Colonic mucosa (tissue), 4 donors: ENCODE results near the gene SYNE4. TPM values are rescaled to one million over a fixed set of nuclear protein-coding genes. Genes with fewer than 3 reads are reported as not detected.

Experiments used
- DNase-seq: peaks from one replicate; pipeline ENCODE4 v3.0.0-alpha.2; 2020
- H3K27ac ChIP-seq: fragments of 200-600 bp; one replicate; pipeline ENCODE4 v1.8.0; 2021
- H3K27me3 ChIP-seq: fragments of 200-600 bp; one replicate; pipeline ENCODE4 v1.8.0; 2021
- H3K36me3 ChIP-seq: fragments of 200-600 bp; one replicate; pipeline ENCODE4 v1.8.0; 2021
- H3K4me1 ChIP-seq: fragments of 200-600 bp; one replicate; pipeline ENCODE4 v1.8.0; 2021; ENCODE audit warnings: mild to moderate bottlenecking
- H3K4me3 ChIP-seq: fragments of 200-600 bp; one replicate; pipeline ENCODE4 v1.8.0; 2021
- H3K9ac ChIP-seq, 2 donors: one replicate each; pipeline ENCODE4 v1.7.0; 2013; ENCODE audit warnings: control low read depth in 2 of 2, low read depth in 2 of 2, low read length in 2 of 2
- H3K9me3 ChIP-seq: fragments of 200-600 bp; one replicate; pipeline ENCODE4 v1.8.0; 2021
- CTCF ChIP-seq: fragments of 200-600 bp; IDR thresholded peaks from one replicate; pipeline ENCODE4 v1.8.0; 2022; ENCODE audit warnings: antibody characterized with exemption, mild to moderate bottlenecking
- intact Hi-C: fragments of 100-400 bp; cut with DNase I; formaldehyde crosslinking; loops from one replicate; pipeline ENCODE4 v1.14.1; 2022
- total RNA-seq, 2 donors: library from RNA; stranded (reverse); fragmentation: NEBNext Ultra II Directional in 1 of 2; extraction: Animal tissue kit (Norgen Biotek cat#: 25700) in 1 of 2; gene quantifications; one replicate each; pipeline ENCODE4 v1.2.1, GENCODE V29; 2021
- donor health status: healthy.
- donor health status: DM: no; HTN: no; CAD: no.
- donor health status: DM: no; HTN: no; CAD: no.

SYNE4 gene
- total RNA-seq, 2 donors from 2014 or later, result 9.3 to 10.1 TPM

DNA sequence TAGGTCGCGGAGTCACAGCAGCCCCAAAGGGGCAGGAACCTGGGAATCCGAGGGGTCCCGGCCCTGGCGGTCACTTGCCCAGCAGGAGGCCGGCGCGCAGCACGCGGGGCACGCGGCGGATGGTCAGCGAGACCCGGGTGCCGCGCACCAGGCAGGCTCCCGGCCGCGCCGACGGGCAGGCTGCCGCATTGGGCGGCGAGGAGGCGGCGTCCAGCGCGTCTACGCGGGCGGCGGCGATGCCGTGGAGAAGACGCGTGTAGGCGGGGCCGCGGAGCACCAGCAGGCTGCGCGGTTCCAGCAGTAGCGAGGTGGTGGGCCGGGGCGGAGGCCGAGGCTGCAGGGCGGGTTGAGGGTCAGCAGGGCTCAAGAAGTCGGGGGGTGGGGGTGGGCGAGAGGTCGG, 607 bp upstream of the SYNE4 start:
- Histone ChIP-seq H3K4me1 (no peaks in the 10 kb centered on the region), H3K9ac (peak overlapping the region; percentile 54 to 68), H3K27ac (peak overlapping the region; percentile 75), H3K4me3 (peak overlapping the region; percentile 51), H3K36me3 (no peaks in the 10 kb centered on the region), H3K9me3 (no peaks in the 10 kb centered on the region), H3K27me3 (no peaks in the 10 kb centered on the region)
- intact Hi-C loops, result no loop called here
- no peak for TF ChIP-seq CTCF
- peak; percentile 72 for DNase-seq

DNA sequence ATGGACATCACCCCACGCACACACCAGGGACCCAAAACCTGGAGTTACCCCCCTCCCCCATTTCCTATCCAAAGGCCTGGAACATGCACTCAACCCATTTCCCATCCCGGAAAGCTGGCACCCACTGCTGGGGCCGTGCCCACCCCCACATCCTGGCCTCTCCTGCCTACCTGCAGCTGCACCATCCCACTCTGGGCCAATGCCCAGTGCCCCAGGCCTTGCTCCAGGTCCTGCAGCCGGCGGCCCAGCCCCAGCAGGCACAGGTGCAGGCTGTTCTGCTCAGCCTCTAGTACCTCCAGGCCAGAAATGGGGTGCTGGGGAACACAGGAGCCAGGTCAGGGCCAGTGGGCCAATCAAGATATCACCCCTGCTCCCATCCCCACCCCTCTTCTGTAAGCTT, 1.7 kb downstream of the SYNE4 start:
- no peak for DNase-seq
- no peak overlapping the region for H3K4me3 ChIP-seq
- no peaks in the 10 kb centered on the region for H3K27me3 ChIP-seq
- no peaks in the 10 kb centered on the region for H3K36me3 ChIP-seq
- H3K9me3 ChIP-seq, result no peaks in the 10 kb centered on the region
- no peak overlapping the region for H3K9ac ChIP-seq
- intact Hi-C loops, result no loop called here
- H3K4me1 ChIP-seq, result no peaks in the 10 kb centered on the region
- TF ChIP-seq CTCF, result no peak
- H3K27ac ChIP-seq, result no peak overlapping the region

- no peak overlapping the region for H3K4me3 ChIP-seq
- H3K9ac ChIP-seq, result no peak overlapping the region
- H3K4me1 ChIP-seq, result no peaks in the 10 kb centered on the region
- no peak for TF ChIP-seq CTCF
- H3K27ac ChIP-seq, result no peak overlapping the region
- H3K9me3 ChIP-seq, result no peaks in the 10 kb centered on the region
- intact Hi-C loops, result no loop called here
- H3K27me3 ChIP-seq, result no peaks in the 10 kb centered on the region
- no peaks in the 10 kb centered on the region for H3K36me3 ChIP-seq
- no peak for DNase-seq
Observed at GRCh38 chr19:36003284-36003683, 5.3 kb downstream of the SYNE4 start.

DNA sequence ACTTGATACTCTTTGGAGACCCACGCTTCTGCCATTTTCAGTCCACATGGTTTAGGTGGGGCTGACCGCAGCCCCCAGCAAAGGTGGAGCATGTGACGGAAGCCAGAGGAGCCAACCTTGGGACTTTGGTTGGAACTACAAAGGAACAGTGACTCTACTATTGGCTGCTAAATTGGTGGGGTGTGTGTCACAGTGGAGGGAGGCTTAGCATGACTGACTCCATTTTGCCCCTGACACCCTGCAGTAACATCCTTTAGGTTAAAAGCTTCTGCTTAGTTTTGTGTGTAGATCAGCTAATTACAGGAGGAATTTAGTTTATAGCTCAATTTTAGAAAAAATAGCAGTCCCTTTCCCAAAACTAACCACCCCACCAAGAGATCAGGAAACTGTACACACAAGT, 7.0 kb downstream of the SYNE4 start:
- no peak overlapping the region for H3K27ac ChIP-seq
- no peaks in the 10 kb centered on the region for H3K4me1 ChIP-seq
- intact Hi-C loops, result no loop called here
- no peak for DNase-seq
- no peak for TF ChIP-seq CTCF
- H3K9ac ChIP-seq, result no peak overlapping the region
- no peak overlapping the region for H3K4me3 ChIP-seq
- no peaks in the 10 kb centered on the region for H3K9me3 ChIP-seq
- H3K27me3 ChIP-seq, result no peaks in the 10 kb centered on the region
- no peaks in the 10 kb centered on the region for H3K36me3 ChIP-seq

DNA sequence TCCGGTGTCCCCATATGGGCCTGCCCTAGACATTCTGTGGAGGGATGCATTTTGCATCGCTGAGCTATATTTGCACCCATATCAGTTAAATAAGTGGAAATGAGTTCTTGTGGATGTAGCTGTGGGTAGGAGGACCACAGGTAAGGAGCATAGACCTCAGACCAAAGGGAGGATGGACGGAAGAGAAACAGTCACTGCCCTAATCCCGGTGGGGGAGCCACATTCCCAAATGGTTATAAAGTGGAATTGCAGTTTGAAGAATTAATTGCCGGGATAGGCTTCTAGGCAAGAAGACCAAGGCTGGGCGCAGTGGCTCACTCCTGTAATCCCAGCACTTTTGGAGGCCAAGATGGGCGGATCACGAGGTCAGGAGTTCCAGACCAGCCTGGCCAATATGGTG, 11.8 kb downstream of the SYNE4 start:
- no peak for DNase-seq
- peak overlapping the region in 1 of 2 donors; percentile 82 for H3K9ac ChIP-seq
- no peak overlapping the region for H3K4me3 ChIP-seq
- H3K27ac ChIP-seq, result no peak overlapping the region
- no peaks in the 10 kb centered on the region for H3K9me3 ChIP-seq
- H3K27me3 ChIP-seq, result no peaks in the 10 kb centered on the region
- H3K4me1 ChIP-seq, result no peaks in the 10 kb centered on the region
- H3K36me3 ChIP-seq, result no peaks in the 10 kb centered on the region
- intact Hi-C loops, result loop anchor here (10.0 kb wide), 1 partner anchor 58 kb away; the partner anchor contains the start of genes THAP8 and WDR62
- no peak for TF ChIP-seq CTCF
